Lung (tissue), 12 donors: ENCODE results near the gene RGL3. TPM values are rescaled to one million over a fixed set of nuclear protein-coding genes. Genes with fewer than 3 reads are reported as not detected.

ENCODE experiments used
- ATAC-seq: fragments of 200-7000 bp; cut with Tn5 transposase; one replicate; pipeline ENCODE4 v1.9.1; 2020; ENCODE audit warnings: moderate number of reproducible peaks; ENCODE audit not compliant: insufficient read depth, low FRiP score
- DNase-seq, 3 donors: peaks; one replicate each; pipeline ENCODE4 v3.0.0-alpha.2; 2013 to 2017
- H3K27ac ChIP-seq, 2 donors: one replicate each; pipeline ENCODE4 v1.5.1; 2013; ENCODE audit warnings: mild to moderate bottlenecking in 2 of 2, moderate library complexity in 2 of 2, control low read depth in 1 of 2, inconsistent platforms in 1 of 2, low read depth in 1 of 2, low read length in 1 of 2
- H3K27me3 ChIP-seq, 3 donors: one replicate each; pipeline ENCODE4 v1.5.1; 2013; ENCODE audit warnings: low read length in 2 of 3; ENCODE audit not compliant: control insufficient read depth in 3 of 3, insufficient read depth in 3 of 3
- H3K36me3 ChIP-seq, 4 donors: one replicate each; pipeline ENCODE4 v1.5.1; 2013; ENCODE audit warnings: low read length in 4 of 4, mild to moderate bottlenecking in 1 of 4, moderate library complexity in 1 of 4; ENCODE audit not compliant: control insufficient read depth in 4 of 4, insufficient read depth in 4 of 4
- H3K4me1 ChIP-seq, 5 donors: one replicate each; pipeline ENCODE4 v1.5.1; 2013; ENCODE audit warnings: low read length in 5 of 5, mild to moderate bottlenecking in 2 of 5, moderate library complexity in 1 of 5; ENCODE audit not compliant: control insufficient read depth in 5 of 5, insufficient read depth in 5 of 5
- H3K4me3 ChIP-seq: one replicate; pipeline ENCODE4 v1.5.1; 2013; ENCODE audit warnings: mild to moderate bottlenecking, control low read depth, moderate library complexity
- H3K9ac ChIP-seq, 2 donors: one replicate each; pipeline ENCODE4 v1.5.1; 2013; ENCODE audit warnings: low read length in 2 of 2, control low read depth in 1 of 2; ENCODE audit not compliant: insufficient read depth in 1 of 2
- H3K9me3 ChIP-seq, 4 donors: one replicate each; pipeline ENCODE4 v1.5.1; 2013; ENCODE audit warnings: low read length in 3 of 4, mild to moderate bottlenecking in 1 of 4, moderate library complexity in 1 of 4; ENCODE audit not compliant: control insufficient read depth in 4 of 4, insufficient read depth in 3 of 4
- CTCF ChIP-seq: IDR thresholded peaks from 2 replicates; pipeline ENCODE4 v1.5.1; 2012; ENCODE audit warnings: mild to moderate bottlenecking; ENCODE audit errors: control extremely low read depth, extremely low read depth
- WGBS, 2 donors: extraction: QIAGEN DNeasy Blood & Tissue Kit; methylation state at CpG; one replicate each; pipeline ENCODE4 v1.1.7; 2013; 5-methylcytosine and 5-hydroxymethylcytosine counted together
- polyA plus RNA-seq, 2 donors: library from polyadenylated mRNA; stranded (reverse); fragments of 200-250 nt; gene quantifications; one replicate each; pipeline ENCODE4 v1.2.1, GENCODE V29; 2013
- total RNA-seq, 2 donors: library from RNA; depleted of rRNA in 1 of 2; stranded (reverse); fragments of >200 nt in 1 of 2; gene quantifications; one replicate each; pipeline ENCODE4 v1.2.1, GENCODE V29; 2014 to 2021
- donor health status: control.
- donor health status: control.
- donor health status: Bipolar disorder and iron deficiency.
- donor health status: healthy.
- donor health status: DM: yes; HTN: yes; CAD: no.

RGL3 gene
- total and polyA plus RNA-seq, 4 donors = 10.4 to 45.2 (median 37.3) TPM

DNA sequence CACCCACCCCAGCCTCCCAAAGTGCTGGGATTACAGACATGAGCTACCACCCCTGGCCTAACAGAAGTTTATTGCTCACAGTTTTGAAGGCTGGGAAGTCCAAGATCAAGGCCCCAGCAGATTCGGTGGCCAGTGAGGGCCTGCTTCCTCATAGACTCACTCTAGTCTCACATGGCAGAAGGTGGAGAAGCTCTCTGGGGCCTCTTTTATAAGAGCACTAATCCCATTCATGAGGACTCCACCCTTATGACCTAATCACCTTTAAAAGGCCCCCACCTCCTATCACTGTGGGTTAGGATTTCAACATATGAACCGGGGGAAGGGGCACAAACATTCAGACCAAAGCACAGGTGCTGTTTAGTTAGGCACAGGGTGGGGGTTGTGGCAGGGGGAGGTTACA lies 51.6 kb downstream of the RGL3 start:
- H3K9me3 ChIP-seq = peaks cover 0 to 1% (median 0%) of the 10 kb centered on the region in 4 donors
- no peak for TF ChIP-seq CTCF
- H3K27me3 ChIP-seq = no peaks in the 10 kb centered on the region
- ATAC-seq (no peak), DNase-seq (no peak)
- 66 to 83% methylated on average over 2 of the region's 2 CpGs for WGBS, 2 donors
- H3K4me1 ChIP-seq = no peaks in the 10 kb centered on the region
- no peak overlapping the region for H3K27ac ChIP-seq
- H3K36me3 ChIP-seq = peaks cover 0 to 26% (median 6%) of the 10 kb centered on the region in 4 donors
- H3K9ac ChIP-seq = no peak overlapping the region
- no peak overlapping the region for H3K4me3 ChIP-seq

- no peak for DNase-seq
- H3K27ac ChIP-seq = no peak overlapping the region
- peaks cover 0 to 36% (median 9%) of the 10 kb centered on the region in 4 donors for H3K36me3 ChIP-seq
- ATAC-seq = no peak
- H3K9ac ChIP-seq = no peak overlapping the region
- H3K4me3 ChIP-seq = no peak overlapping the region
- no peaks in the 10 kb centered on the region for H3K27me3 ChIP-seq
- WGBS, 2 donors = 90 to 92% methylated on average over 7 of the region's 7 CpGs
- no peak for TF ChIP-seq CTCF
- H3K4me1 ChIP-seq = no peaks in the 10 kb centered on the region
- peaks cover 0 to 1% (median 0%) of the 10 kb centered on the region in 4 donors for H3K9me3 ChIP-seq
Observed at GRCh38 chr19:11365557-11366117, 53.5 kb downstream of the RGL3 start.

DNA sequence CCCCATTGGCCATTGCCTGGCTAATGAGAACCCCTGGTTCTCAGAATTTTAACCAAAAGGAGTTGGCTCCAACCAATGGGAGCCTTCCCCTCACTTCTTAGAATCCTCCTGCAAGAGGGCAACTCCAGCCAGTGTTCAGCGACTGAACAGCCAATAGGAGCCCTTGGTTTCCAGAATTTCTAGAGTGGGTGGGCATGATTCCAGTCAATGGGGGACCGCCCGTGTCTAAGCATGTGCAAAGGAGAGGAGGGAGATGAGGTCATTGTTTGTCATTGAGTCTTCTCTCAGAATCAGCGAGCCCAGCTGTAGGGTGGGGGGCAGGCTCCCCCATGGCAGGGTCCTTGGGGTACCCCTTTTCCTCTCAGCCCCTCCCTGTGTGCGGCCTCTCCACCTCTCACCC lies 54.2 kb downstream of the RGL3 start:
- Histone ChIP-seq H3K4me3 (no peak overlapping the region), H3K9me3 (peaks cover 0 to 1% (median 0%) of the 10 kb centered on the region in 4 donors), H3K27me3 (no peaks in the 10 kb centered on the region), H3K36me3 (peaks cover 0 to 36% (median 9%) of the 10 kb centered on the region in 4 donors), H3K27ac (no peak overlapping the region), H3K4me1 (no peaks in the 10 kb centered on the region), H3K9ac (no peak overlapping the region)
- WGBS, 2 donors = 80 to 90% methylated on average over 5 of the region's 5 CpGs
- no peak for TF ChIP-seq CTCF
- ATAC-seq (no peak), DNase-seq (no peak)

- TF ChIP-seq CTCF = no peak
- DNase-seq = no peak
Observed at GRCh38 chr19:11364296-11364904, 54.7 kb downstream of the RGL3 start.

More at GRCh38 chr19:11364296-11364904, 54.7 kb downstream of the RGL3 start:
- H3K4me3 ChIP-seq = no peak overlapping the region
- H3K4me1 ChIP-seq = no peaks in the 10 kb centered on the region
- no peaks in the 10 kb centered on the region for H3K27me3 ChIP-seq
- H3K27ac ChIP-seq = no peak overlapping the region
- 94 to 95% methylated on average over 23 to 27 of the region's 28 CpGs for WGBS, 2 donors
- peaks cover 0 to 1% (median 0%) of the 10 kb centered on the region in 4 donors for H3K9me3 ChIP-seq
- ATAC-seq = no peak
- peaks cover 0 to 41% (median 9%) of the 10 kb centered on the region in 4 donors for H3K36me3 ChIP-seq
- no peak overlapping the region for H3K9ac ChIP-seq
